Psoas muscle (tissue), 8 donors: Measurements from ENCODE around the gene PCGF2. TPM values are rescaled to one million over a fixed set of nuclear protein-coding genes. Genes with fewer than 3 reads are reported as not detected.

Experiments
- ATAC-seq, 4 donors: fragments of 200-7000 bp; cut with Tn5 transposase; one replicate each; pipeline ENCODE4 v1.9.1; 2020; ENCODE audit warnings: moderate library complexity in 3 of 4, mild to moderate bottlenecking in 2 of 4
- DNase-seq, 2 donors: peaks; one replicate each; pipeline ENCODE4 v3.0.0-alpha.2; 2020
- H3K27ac ChIP-seq: fragments of 200-600 bp; one replicate; pipeline ENCODE4 v1.8.0; 2022
- H3K27me3 ChIP-seq, 3 donors: fragments of 200-600 bp in 1 of 3; one replicate each; pipeline versions ENCODE4 v1.6.1 to v1.8.0; 2013 to 2022; ENCODE audit warnings: low read length in 2 of 3, mild to moderate bottlenecking in 2 of 3, moderate library complexity in 1 of 3; ENCODE audit not compliant: insufficient read depth in 3 of 3
- H3K36me3 ChIP-seq, 2 donors: fragments of 200-600 bp in 1 of 2; one replicate each; pipeline versions ENCODE4 v1.6.1 to v1.8.0; 2013 to 2022; ENCODE audit warnings: low read depth in 1 of 2, mild to moderate bottlenecking in 1 of 2, moderate library complexity in 1 of 2; ENCODE audit not compliant: insufficient read depth in 1 of 2
- H3K4me1 ChIP-seq: fragments of 200-600 bp; one replicate; pipeline ENCODE4 v1.8.0; 2022
- H3K4me3 ChIP-seq: fragments of 200-600 bp; one replicate; pipeline ENCODE4 v1.8.0; 2022; ENCODE audit warnings: mild to moderate bottlenecking
- H3K9me3 ChIP-seq: fragments of 200-600 bp; one replicate; pipeline ENCODE4 v1.8.0; 2022
- CTCF ChIP-seq: fragments of 200-600 bp; IDR thresholded peaks from one replicate; pipeline ENCODE4 v1.8.0; 2022; ENCODE audit warnings: antibody characterized with exemption
- WGBS, 3 donors: extraction: QIAGEN DNeasy Blood & Tissue Kit; methylation state at CpG; one replicate each; pipeline versions ENCODE4 v1.1.6 to v1.1.7; 2013; 5-methylcytosine and 5-hydroxymethylcytosine counted together
- intact Hi-C, 2 donors: fragments of 100-400 bp; cut with DNase I; formaldehyde crosslinking; loops; one replicate each; pipeline versions ENCODE4 v1.11.0 to v1.14.2; 2022
- polyA plus RNA-seq, 3 donors: library from polyadenylated mRNA; stranded (reverse); fragments of 200-250 nt; gene quantifications; one replicate each; pipeline ENCODE4 v1.2.3, GENCODE V29; 2013
- total RNA-seq, 4 donors: library from RNA; stranded (reverse); fragmentation: NEBNext Ultra II Directional in 2 of 4; extraction: Animal tissue kit (Norgen Biotek cat#: 25700) in 2 of 4; gene quantifications; one replicate each; pipeline versions ENCODE4 v1.2.1 to v1.2.4, GENCODE V29; 2021 to 2023
- donor health status: healthy with polysubstance abuse.
- donor health status: DM: no; HTN: no; CAD: no; lungs with moderate emphysema.
- donor health status: Bipolar disorder and iron deficiency.
- donor health status: healthy.
- donor health status: DM: yes; HTN: yes; CAD: no.
- donor health status: DM: no; HTN: no; CAD: no.
- donor health status: DM: no; HTN: no; CAD: no.
- donor health status: DM: yes; HTN: yes; CAD: no.

Gene PCGF2
- total and polyA plus RNA-seq, 7 donors: 3.3 to 10.8 (median 7.1) TPM

GRCh38 chr17:38783227-38783626 is 35.1 kb upstream of the PCGF2 start:
- Histone ChIP-seq H3K4me3 (no peak overlapping the region), H3K36me3 (peaks cover 22 to 92% of the 10 kb centered on the region in 2 donors), H3K4me1 (no peaks in the 10 kb centered on the region), H3K9me3 (no peaks in the 10 kb centered on the region), H3K27ac (no peak overlapping the region), H3K27me3 (no peaks in the 10 kb centered on the region)
- TF ChIP-seq CTCF: no peak
- 92 to 98% (median 94%) methylated on average over 3 of the region's 3 CpGs for WGBS, 3 donors
- DNase-seq: no peak
- intact Hi-C loops: no loop called here
- no peak for ATAC-seq

- no peak for TF ChIP-seq CTCF
- no peaks in the 10 kb centered on the region for H3K9me3 ChIP-seq
- H3K27ac ChIP-seq: no peak overlapping the region
- ATAC-seq (no peak), DNase-seq (no peak)
- 85 to 91% (median 85%) methylated on average over 23 of the region's 23 CpGs for WGBS, 3 donors
- peaks cover 30 to 100% of the 10 kb centered on the region in 2 donors for H3K36me3 ChIP-seq
- no peaks in the 10 kb centered on the region for H3K27me3 ChIP-seq
- H3K4me3 ChIP-seq: no peak overlapping the region
- intact Hi-C loops: no loop called here
- no peaks in the 10 kb centered on the region for H3K4me1 ChIP-seq
Measured at GRCh38 chr17:38779965-38780752, 32.0 kb upstream of the PCGF2 start.

GRCh38 chr17:38777641-38778250 is 29.6 kb upstream of the PCGF2 start:
- intact Hi-C loops: no loop called here

GRCh38 chr17:38773258-38773657 is 25.1 kb upstream of the PCGF2 start:
- H3K4me3 ChIP-seq: no peak overlapping the region
- H3K9me3 ChIP-seq: no peaks in the 10 kb centered on the region
- H3K27me3 ChIP-seq: no peaks in the 10 kb centered on the region
- peaks cover 10 to 100% of the 10 kb centered on the region in 2 donors for H3K36me3 ChIP-seq
- no peak overlapping the region for H3K27ac ChIP-seq
- ATAC-seq (no peak), DNase-seq (no peak)
- intact Hi-C loops: no loop called here
- TF ChIP-seq CTCF: no peak
- H3K4me1 ChIP-seq: no peaks in the 10 kb centered on the region

More at GRCh38 chr17:38777641-38778250, 29.6 kb upstream of the PCGF2 start:
- Histone ChIP-seq H3K36me3 (peaks cover 25 to 100% of the 10 kb centered on the region in 2 donors), H3K9me3 (no peaks in the 10 kb centered on the region), H3K4me1 (no peaks in the 10 kb centered on the region), H3K27me3 (no peaks in the 10 kb centered on the region), H3K27ac (no peak overlapping the region), H3K4me3 (no peak overlapping the region)
- WGBS, 3 donors: 72 to 78% (median 78%) methylated on average over 7 of the region's 7 CpGs
- ATAC-seq (no peak), DNase-seq (no peak)
- no peak for TF ChIP-seq CTCF
